Kidney (tissue), 14 donors: ENCODE measurements around the gene FETUB. TPM values are rescaled to one million over a fixed set of nuclear protein-coding genes. Genes with fewer than 3 reads are reported as not detected.

Experiments used
- DNase-seq, 5 donors: peaks; one replicate each; pipeline ENCODE4 v3.0.0-alpha.2; 2013 to 2020
- FAIRE-seq: peaks from 2 replicates; lab custom pipeline; 2012; peaks lifted over from hg19 to GRCh38; lab: Jason Lieb, UNC
- H3K27ac ChIP-seq, 2 donors: one replicate each; pipeline ENCODE4 v1.7.0; 2013; ENCODE audit warnings: low read depth in 2 of 2, low read length in 2 of 2, inconsistent platforms in 1 of 2
- H3K27me3 ChIP-seq: one replicate; pipeline ENCODE4 v1.7.1; 2013; ENCODE audit warnings: low read length, inconsistent platforms; ENCODE audit not compliant: control insufficient read depth, insufficient read depth
- H3K36me3 ChIP-seq, 3 donors: one replicate each; pipeline versions ENCODE4 v1.7.0 to v1.7.1; 2013; ENCODE audit warnings: low read length in 3 of 3, control low read depth in 1 of 3, inconsistent platforms in 1 of 3; ENCODE audit not compliant: insufficient read depth in 3 of 3, control insufficient read depth in 2 of 3
- H3K4me1 ChIP-seq, 3 donors: one replicate each; pipeline versions ENCODE4 v1.7.0 to v1.7.1; 2013; ENCODE audit warnings: low read length in 3 of 3, inconsistent platforms in 1 of 3, low read depth in 1 of 3; ENCODE audit not compliant: control insufficient read depth in 2 of 3, insufficient read depth in 2 of 3
- H3K4me3 ChIP-seq, 3 donors: one replicate each; pipeline versions ENCODE4 v1.7.0 to v1.8.1; 2013; ENCODE audit warnings: low read length in 3 of 3, control low read depth in 1 of 3, inconsistent platforms in 1 of 3
- H3K9ac ChIP-seq, 3 donors: one replicate each; pipeline versions ENCODE4 v1.7.0 to v1.7.1; 2013; ENCODE audit warnings: low read length in 3 of 3, control low read depth in 1 of 3, inconsistent platforms in 1 of 3
- H3K9me3 ChIP-seq, 3 donors: one replicate each; pipeline versions ENCODE4 v1.7.0 to v1.7.1; 2013; ENCODE audit warnings: low read length in 3 of 3, control low read depth in 1 of 3, inconsistent platforms in 1 of 3; ENCODE audit not compliant: control insufficient read depth in 2 of 3, insufficient read depth in 1 of 3
- CTCF ChIP-seq: IDR thresholded peaks from 3 replicates; pipeline ENCODE4 v1.5.1; 2012; ENCODE audit warnings: mild to moderate bottlenecking, moderate library complexity, borderline replicate concordance; ENCODE audit not compliant: insufficient read depth; ENCODE audit errors: extremely low read depth
- intact Hi-C: fragments of 100-400 bp; cut with DNase I; formaldehyde crosslinking; loops from one replicate; pipeline ENCODE4 v1.11.1; 2022
- polyA plus RNA-seq: library from polyadenylated mRNA; stranded (reverse); fragments of 350-450 nt; fragmentation: Illumina TruSeq; extraction: RNeasy Lipid Tissue Mini Kit (QIAGEN cat#74804); gene quantifications from one replicate; pipeline ENCODE4 v1.2.3, GENCODE V29; 2014; ENCODE audit warnings: low read depth, low replicate concordance; ENCODE audit not compliant: insufficient read depth
- total RNA-seq: library from RNA; stranded (reverse); fragmentation: NEBNext Ultra II Directional; extraction: Animal tissue kit (Norgen Biotek cat#: 25700); gene quantifications from one replicate; pipeline ENCODE4 v1.2.1, GENCODE V29; 2021
- donor health status: control.
- donor health status: control.
- donor health status: control.
- donor health status: control.
- donor health status: control.
- donor health status: DM: yes; HTN: yes; CAD: no.
- donor health status: Normal renal cell carcinoma (clear cell type).

FETUB gene
- total and polyA plus RNA-seq, 2 donors from 2014 or later: not detected

- H3K27me3 ChIP-seq: no peaks in the 10 kb centered on the region
- DNase-seq (no peak), FAIRE-seq (no peak)
- no peaks in the 10 kb centered on the region for H3K9me3 ChIP-seq
- no peaks in the 10 kb centered on the region for H3K4me1 ChIP-seq
- TF ChIP-seq CTCF: no peak
- H3K4me3 ChIP-seq: no peak overlapping the region
- H3K27ac ChIP-seq: no peak overlapping the region
- no peak overlapping the region for H3K9ac ChIP-seq
- intact Hi-C loops: no loop called here
- no peaks in the 10 kb centered on the region for H3K36me3 ChIP-seq
These were observed 15.6 kb upstream of the FETUB start for GRCh38 chr3:186624598-186624997.

GRCh38 chr3:186625600-186626042 lies 14.6 kb upstream of the FETUB start:
- no peak overlapping the region for H3K27ac ChIP-seq
- no peaks in the 10 kb centered on the region for H3K36me3 ChIP-seq
- H3K9ac ChIP-seq: no peak overlapping the region
- no peaks in the 10 kb centered on the region for H3K27me3 ChIP-seq
- H3K4me1 ChIP-seq: no peaks in the 10 kb centered on the region
- intact Hi-C loops: no loop called here
- DNase-seq (no peak), FAIRE-seq (no peak)
- no peak overlapping the region for H3K4me3 ChIP-seq
- TF ChIP-seq CTCF: no peak
- no peaks in the 10 kb centered on the region for H3K9me3 ChIP-seq

- DNase-seq (no peak), FAIRE-seq (no peak)
- H3K4me3 ChIP-seq: no peak overlapping the region
- TF ChIP-seq CTCF: no peak
- H3K9ac ChIP-seq: no peak overlapping the region
- no peak overlapping the region for H3K27ac ChIP-seq
- intact Hi-C loops: no loop called here
- no peaks in the 10 kb centered on the region for H3K27me3 ChIP-seq
- no peaks in the 10 kb centered on the region for H3K9me3 ChIP-seq
- H3K36me3 ChIP-seq: no peaks in the 10 kb centered on the region
- no peaks in the 10 kb centered on the region for H3K4me1 ChIP-seq
These were observed 13.8 kb upstream of the FETUB start for GRCh38 chr3:186626254-186626847.
